Measurements from ENCODE around the gene CCDC88A. TPM values are rescaled to one million over a fixed set of nuclear protein-coding genes. Genes with fewer than 3 reads are reported as not detected.

Gene CCDC88A
- total RNA-seq, 1 experiment from 2014 or later, result 21.6 TPM

DNA sequence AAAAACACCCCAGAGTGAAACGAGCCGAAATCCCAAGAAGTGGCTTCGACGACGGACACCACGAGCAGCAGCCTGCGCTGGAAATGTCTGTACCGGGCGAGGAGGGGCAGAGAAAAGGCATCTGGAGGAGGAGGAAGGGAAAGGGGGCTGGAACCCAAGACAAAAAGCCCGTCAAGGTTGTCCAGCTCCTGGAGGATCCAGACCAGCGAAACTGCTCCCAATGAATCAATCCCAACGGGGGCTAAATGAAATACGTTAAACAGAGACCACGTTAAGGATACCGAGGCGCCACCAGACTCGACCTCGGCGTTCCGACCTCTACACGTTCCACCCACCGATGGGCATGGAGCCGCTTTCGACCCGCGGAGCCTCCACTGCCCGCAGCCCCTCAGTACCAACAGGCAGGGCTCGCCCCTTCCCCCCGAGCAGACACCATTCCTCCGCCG, 400 bp downstream of the CCDC88A start:
- TF ChIP-seq, protein P1, sequence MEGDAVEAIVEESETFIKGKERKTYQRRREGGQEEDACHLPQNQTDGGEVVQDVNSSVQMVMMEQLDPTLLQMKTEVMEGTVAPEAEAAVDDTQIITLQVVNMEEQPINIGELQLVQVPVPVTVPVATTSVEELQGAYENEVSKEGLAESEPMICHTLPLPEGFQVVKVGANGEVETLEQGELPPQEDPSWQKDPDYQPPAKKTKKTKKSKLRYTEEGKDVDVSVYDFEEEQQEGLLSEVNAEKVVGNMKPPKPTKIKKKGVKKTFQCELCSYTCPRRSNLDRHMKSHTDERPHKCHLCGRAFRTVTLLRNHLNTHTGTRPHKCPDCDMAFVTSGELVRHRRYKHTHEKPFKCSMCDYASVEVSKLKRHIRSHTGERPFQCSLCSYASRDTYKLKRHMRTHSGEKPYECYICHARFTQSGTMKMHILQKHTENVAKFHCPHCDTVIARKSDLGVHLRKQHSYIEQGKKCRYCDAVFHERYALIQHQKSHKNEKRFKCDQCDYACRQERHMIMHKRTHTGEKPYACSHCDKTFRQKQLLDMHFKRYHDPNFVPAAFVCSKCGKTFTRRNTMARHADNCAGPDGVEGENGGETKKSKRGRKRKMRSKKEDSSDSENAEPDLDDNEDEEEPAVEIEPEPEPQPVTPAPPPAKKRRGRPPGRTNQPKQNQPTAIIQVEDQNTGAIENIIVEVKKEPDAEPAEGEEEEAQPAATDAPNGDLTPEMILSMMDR (conservative IDR thresholded peaks at IDR 0.05; ENCODE audit: low read depth, low read length), result no peak
- TF ChIP-seq EZH2phosphoT487 (IDR thresholded peaks at IDR 0.05; ENCODE audit: borderline replicate concordance, low read length), result no peak
- TF ChIP-seq EZH2 (IDR thresholded peaks at IDR 0.05; ENCODE audit: low read length, unreplicated experiment), result no peak
- peak overlapping the region; percentile 91 for H3K4me2 ChIP-seq (ENCODE audit: low read length)
- no peaks in the 10 kb centered on the region for H3K27me3 ChIP-seq (ENCODE audit: low read length)
- no peaks in the 10 kb centered on the region for H4K20me1 ChIP-seq (ENCODE audit: low read length)
- H3K4me1 ChIP-seq (ENCODE audit: insufficient read depth, low read length), result peaks cover 17% of the 10 kb centered on the region
- peak overlapping the region; percentile 63 for H3K9ac ChIP-seq (ENCODE audit: low read length)
- peak overlapping the region; percentile 82 for H3K4me3 ChIP-seq (ENCODE audit: low read length)
- BruUV-seq (replicated peaks), result TSS peak; percentile 61
- CTCF ChIA-PET, result no interaction called here
- peak; percentile 33 for DNase-seq
- no peak overlapping the region for H3K27ac ChIP-seq (ENCODE audit: low read length)
- H3F3A ChIP-seq (ENCODE audit: low read length, unreplicated experiment), result no peaks in the 10 kb centered on the region
- peak; percentile 35 for ATAC-seq
- H3K79me2 ChIP-seq (ENCODE audit: low read length), result peaks cover 36% of the 10 kb centered on the region
- peak overlapping the region; percentile 75 for H2AFZ ChIP-seq (ENCODE audit: low read length)
- intact Hi-C loops (cut with micrococcal nuclease), result loop anchor here (2.0 kb wide), 2 partner anchors 54 to 136 kb away; no protein-coding TSS in a partner anchor
- POLR2A ChIA-PET (ENCODE audit: unreplicated experiment), result interaction anchor here (0.6 kb wide), 1 partner anchor 187 kb away, joined by 3 read pairs; the partner anchor contains the start of gene RPS27A
- H3K36me3 ChIP-seq (ENCODE audit: low read depth, low read length), result no peaks in the 10 kb centered on the region
- H3K9me2 ChIP-seq (replicated peaks; ENCODE audit: low read length), result no peaks in the 10 kb centered on the region
- H3K9me3 ChIP-seq (ENCODE audit: low read length), result no peaks in the 10 kb centered on the region

DNA sequence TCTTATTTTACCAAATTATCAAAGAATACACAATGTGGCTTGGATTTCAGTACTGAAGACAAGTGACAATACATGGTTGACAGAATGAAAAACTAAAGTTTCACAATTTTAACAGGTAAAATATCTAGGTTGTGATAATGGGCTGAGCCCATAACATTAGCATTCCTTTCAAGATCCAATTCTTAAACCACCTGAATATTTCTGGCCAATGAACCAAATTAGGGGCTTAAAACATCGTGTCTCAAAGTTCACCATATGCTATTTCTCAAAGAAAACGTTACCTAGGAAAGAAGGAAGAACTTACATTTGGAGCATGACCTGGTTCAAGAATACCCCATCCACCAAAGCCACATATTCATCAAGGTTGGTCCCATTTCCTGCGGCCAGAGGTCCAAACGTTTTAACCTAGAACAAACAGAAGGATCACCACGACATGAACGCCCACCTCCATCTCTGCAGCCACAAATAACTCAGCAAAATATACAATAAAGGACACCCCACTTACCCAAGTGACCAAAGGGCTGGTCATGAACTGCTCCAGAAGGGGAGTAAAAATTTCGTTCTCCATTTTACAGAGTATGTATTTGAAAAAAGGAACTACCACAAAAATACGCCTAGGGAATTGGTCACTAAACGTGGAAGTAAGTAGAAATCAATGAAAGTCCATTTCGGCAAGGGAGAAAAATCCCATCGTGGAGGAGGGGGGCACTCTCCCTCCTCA, 984 bp downstream of the CCDC88A start:
- DNase-seq (no peak), ATAC-seq (no peak)
- POLR2A ChIA-PET (ENCODE audit: unreplicated experiment), result no interaction called here
- Histone ChIP-seq H3K79me2 (ENCODE audit: low read length) (peaks cover 36% of the 10 kb centered on the region), H3K9me3 (ENCODE audit: low read length) (no peaks in the 10 kb centered on the region), H3K27ac (ENCODE audit: low read length) (no peak overlapping the region), H3K27me3 (ENCODE audit: low read length) (no peaks in the 10 kb centered on the region), H3F3A (ENCODE audit: low read length, unreplicated experiment) (no peaks in the 10 kb centered on the region), H3K9me2 (replicated peaks; ENCODE audit: low read length) (no peaks in the 10 kb centered on the region), H3K4me1 (ENCODE audit: insufficient read depth, low read length) (peaks cover 15% of the 10 kb centered on the region), H2AFZ (ENCODE audit: low read length) (peak overlapping the region; percentile 75), H3K4me2 (ENCODE audit: low read length) (peak overlapping the region; percentile 91), H4K20me1 (ENCODE audit: low read length) (no peaks in the 10 kb centered on the region), H3K4me3 (ENCODE audit: low read length) (peak overlapping the region; percentile 82), H3K9ac (ENCODE audit: low read length) (peak overlapping the region; percentile 63), H3K36me3 (ENCODE audit: low read depth, low read length) (no peaks in the 10 kb centered on the region)
- TF ChIP-seq EZH2phosphoT487 (IDR thresholded peaks at IDR 0.05; ENCODE audit: borderline replicate concordance, low read length) (no peak), EZH2 (IDR thresholded peaks at IDR 0.05; ENCODE audit: low read length, unreplicated experiment) (no peak)
- TF ChIP-seq, protein P1 (conservative IDR thresholded peaks at IDR 0.05; ENCODE audit: low read depth, low read length), result no peak
- intact Hi-C loops (cut with micrococcal nuclease), result loop anchor here (2.0 kb wide), 2 partner anchors 54 to 136 kb away; no protein-coding TSS in a partner anchor
- BruUV-seq (replicated peaks), result no TSS peak
- CTCF ChIA-PET, result no interaction called here

DNA sequence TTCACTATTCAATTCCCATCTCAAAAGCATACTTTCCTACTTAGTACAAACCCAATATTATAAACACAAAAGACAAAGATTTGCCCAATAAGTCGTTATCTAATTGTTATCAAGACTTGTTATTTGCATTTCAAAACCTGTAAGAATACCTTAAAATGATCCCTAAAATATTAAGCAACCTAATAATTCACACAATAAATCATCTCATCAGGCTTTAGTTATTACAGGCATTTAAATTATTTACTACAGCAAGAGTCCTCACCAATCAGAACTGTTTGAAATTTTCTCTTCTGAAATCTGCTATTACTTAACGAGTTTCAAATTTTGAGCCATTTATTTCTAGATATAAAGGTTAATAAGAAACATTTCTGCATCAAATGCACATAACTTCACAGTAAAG, 1.6 kb downstream of the CCDC88A start:
- Histone ChIP-seq H3K36me3 (ENCODE audit: low read depth, low read length) (no peaks in the 10 kb centered on the region), H3K9me2 (replicated peaks; ENCODE audit: low read length) (no peaks in the 10 kb centered on the region), H3K9ac (ENCODE audit: low read length) (peak overlapping the region; percentile 63; the same call in 1 of the 2 replicates), H3F3A (ENCODE audit: low read length, unreplicated experiment) (no peaks in the 10 kb centered on the region), H3K79me2 (ENCODE audit: low read length) (peaks cover 36% of the 10 kb centered on the region), H3K27me3 (ENCODE audit: low read length) (no peaks in the 10 kb centered on the region), H3K9me3 (ENCODE audit: low read length) (no peaks in the 10 kb centered on the region), H3K27ac (ENCODE audit: low read length) (no peak overlapping the region), H3K4me1 (ENCODE audit: insufficient read depth, low read length) (peaks cover 15% of the 10 kb centered on the region), H2AFZ (ENCODE audit: low read length) (peak overlapping the region; percentile 75), H3K4me3 (ENCODE audit: low read length) (peak overlapping the region; percentile 82), H4K20me1 (ENCODE audit: low read length) (no peaks in the 10 kb centered on the region), H3K4me2 (ENCODE audit: low read length) (peak overlapping the region; percentile 91)
- TF ChIP-seq, protein P1 (conservative IDR thresholded peaks at IDR 0.05; ENCODE audit: low read depth, low read length), result no peak
- TF ChIP-seq EZH2phosphoT487 (IDR thresholded peaks at IDR 0.05; ENCODE audit: borderline replicate concordance, low read length) (no peak), EZH2 (IDR thresholded peaks at IDR 0.05; ENCODE audit: low read length, unreplicated experiment) (no peak)
- intact Hi-C loops (cut with micrococcal nuclease), result loop anchor here (2.0 kb wide), 2 partner anchors 53 to 135 kb away; no protein-coding TSS in a partner anchor
- no TSS peak for BruUV-seq (replicated peaks)
- ChIA-PET POLR2A (ENCODE audit: unreplicated experiment) (no interaction called here), CTCF (no interaction called here)
- ATAC-seq (no peak), DNase-seq (no peak)
